ENCODE results near the gene HNRNPDL.
"Not testable (repeated sequence)": the region's sequence is repeated elsewhere in the genome, so short reads cannot be mapped to it uniquely, and the experiment has no call there.

The HNRNPDL gene

GRCh38 chr4:82431831-82432230 is 1.6 kb upstream of the HNRNPDL start:
- no peak for DNase-seq

GRCh38 chr4:82430964-82431745 is 893 bp upstream of the HNRNPDL start:
- peak; percentile 31 to 33 for DNase-seq

GRCh38 chr4:82429728-82430192 is 502 bp downstream of the HNRNPDL start:
- DNase-seq = no peak

- peak; percentile 88 to 91 for DNase-seq
Measured at GRCh38 chr4:82428969-82429727, 1.1 kb downstream of the HNRNPDL start.

- DNase-seq = no peak
Measured at GRCh38 chr4:82428526-82428968, 1.7 kb downstream of the HNRNPDL start.

GRCh38 chr4:82425478-82425877 is 4.8 kb downstream of the HNRNPDL start:
- no peak for DNase-seq

- DNase-seq = no peak
Measured at GRCh38 chr4:82423245-82424054, 6.8 kb downstream of the HNRNPDL start.

GRCh38 chr4:82422616-82423015 is 7.6 kb downstream of the HNRNPDL start:
- no peak for DNase-seq

- DNase-seq = no peak
Measured at GRCh38 chr4:82421796-82422560, 8.3 kb downstream of the HNRNPDL start.

- DNase-seq = no peak
Measured at GRCh38 chr4:82419451-82419850, 10.8 kb downstream of the HNRNPDL start.

GRCh38 chr4:82415922-82416365 is 14.3 kb downstream of the HNRNPDL start:
- no peak for DNase-seq

GRCh38 chr4:82415061-82415460 is 15.2 kb downstream of the HNRNPDL start:
- DNase-seq = not testable (repeated sequence)

- no peak for DNase-seq
Measured at GRCh38 chr4:82403725-82404124, 26.5 kb downstream of the HNRNPDL start.

GRCh38 chr4:82402196-82402775 is 28.0 kb downstream of the HNRNPDL start:
- DNase-seq = no peak

- no peak for DNase-seq
Measured at GRCh38 chr4:82401600-82401999, 28.7 kb downstream of the HNRNPDL start.

GRCh38 chr4:82398263-82398662 is 32.0 kb downstream of the HNRNPDL start:
- no peak for DNase-seq

GRCh38 chr4:82397527-82397926 is 32.7 kb downstream of the HNRNPDL start:
- no peak for DNase-seq

GRCh38 chr4:82394896-82395295 is 35.4 kb downstream of the HNRNPDL start:
- no peak for DNase-seq

GRCh38 chr4:82390061-82390460 is 40.2 kb downstream of the HNRNPDL start:
- not testable (repeated sequence) for DNase-seq

GRCh38 chr4:82388405-82388804 is 41.9 kb downstream of the HNRNPDL start:
- DNase-seq = no peak

- not testable (repeated sequence) for DNase-seq
Measured at GRCh38 chr4:82386312-82386711, 44.0 kb downstream of the HNRNPDL start.

GRCh38 chr4:82382751-82383150 is 47.5 kb downstream of the HNRNPDL start:
- DNase-seq = no peak
